Neural cell (in vitro differentiated cells): ENCODE results near the gene ERC2. TPM values are rescaled to one million over a fixed set of nuclear protein-coding genes. Genes with fewer than 3 reads are reported as not detected.

Experiments used
- H2AFZ ChIP-seq: fragments of 200-600, 300-800 bp; sonication (generic), shearing (Covaris generic); 2 replicates; pipeline ENCODE4 v1.6.0; 2014; ENCODE audit warnings: low read depth, mild to moderate bottlenecking, antibody characterized with exemption, low read length, moderate library complexity
- H3F3A ChIP-seq: fragments of 200-600 bp; shearing (Covaris generic); 2 replicates; pipeline ENCODE4 v1.6.1; 2016; ENCODE audit warnings: mild to moderate bottlenecking, moderate library complexity, mixed read lengths, antibody characterized with exemption, low read length; ENCODE audit not compliant: insufficient read depth, poor library complexity, severe bottlenecking
- H3K27ac ChIP-seq: fragments of 200-600, 300-800 bp; sonication (generic), shearing (Covaris generic); 2 replicates; pipeline ENCODE4 v1.5.1; 2014; ENCODE audit warnings: mild to moderate bottlenecking, low read length, moderate library complexity
- H3K27me3 ChIP-seq: fragments of 300-800, 200-600 bp; sonication (generic), shearing (Covaris generic); 2 replicates; pipeline ENCODE4 v1.6.0; 2014; ENCODE audit warnings: mild to moderate bottlenecking, low read depth, low read length, moderate library complexity; ENCODE audit not compliant: insufficient read depth
- H3K36me3 ChIP-seq: fragments of 300-800, 200-600 bp; sonication (generic), shearing (Covaris generic); 2 replicates; pipeline ENCODE4 v1.5.1; 2014; ENCODE audit warnings: mild to moderate bottlenecking, antibody characterized with exemption, low read length, moderate library complexity; ENCODE audit not compliant: insufficient read depth
- H3K4me2 ChIP-seq: fragments of 300-800, 200-600 bp; sonication (generic), shearing (Covaris generic); 2 replicates; pipeline ENCODE4 v1.6.0; 2014; ENCODE audit warnings: mild to moderate bottlenecking, low read length
- H3K4me3 ChIP-seq: fragments of 300-800, 200-600 bp; sonication (generic), shearing (Covaris generic); 2 replicates; pipeline ENCODE4 v1.5.1; 2014; ENCODE audit warnings: mild to moderate bottlenecking, low read length, moderate library complexity
- H3K79me2 ChIP-seq: fragments of 200-600 bp; shearing (Covaris generic); replicated peaks from 2 replicates; pipeline ENCODE4 v1.6.0; 2014; ENCODE audit warnings: mild to moderate bottlenecking, low read length, moderate library complexity; ENCODE audit not compliant: insufficient read depth
- H3K9ac ChIP-seq: fragments of 300-800, 200-600 bp; sonication (generic), shearing (Covaris generic); 2 replicates; pipeline ENCODE4 v1.6.1; 2016; ENCODE audit warnings: mild to moderate bottlenecking, low read length, mixed read lengths
- H3K9me2 ChIP-seq: fragments of 200-600 bp; shearing (Covaris generic); 2 replicates; pipeline ENCODE4 v1.6.1; 2016; ENCODE audit warnings: mild to moderate bottlenecking, low read length, mixed read lengths; ENCODE audit not compliant: insufficient read depth
- H3K9me3 ChIP-seq: fragments of 200-600, 300-800 bp; sonication (generic), shearing (Covaris generic); 2 replicates; pipeline ENCODE4 v1.6.1; 2016; ENCODE audit warnings: mild to moderate bottlenecking, mixed run types, low read length, moderate library complexity, mixed read lengths
- H4K20me1 ChIP-seq: fragments of 200-600 bp; shearing (Covaris generic); 2 replicates; pipeline ENCODE4 v1.6.1; 2016; ENCODE audit warnings: mild to moderate bottlenecking, mixed run types; ENCODE audit not compliant: insufficient read depth
- CTCF ChIP-seq: fragments of 450-650 bp; IDR thresholded peaks from 2 replicates; pipeline ENCODE4 v1.5.1; 2014; ENCODE audit warnings: antibody characterized with exemption, mild to moderate bottlenecking, moderate library complexity; ENCODE audit not compliant: poor library complexity, severe bottlenecking
- EP300 ChIP-seq: fragments of 450-650 bp; conservative IDR thresholded peaks from 2 replicates; pipeline ENCODE4 v1.6.1; 2014; ENCODE audit warnings: antibody characterized with exemption, mild to moderate bottlenecking, moderate library complexity; ENCODE audit not compliant: poor library complexity, severe bottlenecking
- EZH2 ChIP-seq: fragments of 200-600, 300-800 bp; shearing (Covaris generic), sonication (generic); IDR thresholded peaks from 2 replicates; pipeline ENCODE4 v1.6.1; 2014; ENCODE audit warnings: antibody characterized with exemption, low read length, borderline replicate concordance, mild to moderate bottlenecking; ENCODE audit not compliant: insufficient read depth, poor library complexity, severe bottlenecking
- MXI1 ChIP-seq: fragments of 450-650 bp; conservative IDR thresholded peaks from 2 replicates; pipeline ENCODE4 v1.6.1; 2014; ENCODE audit warnings: antibody characterized with exemption, mild to moderate bottlenecking; ENCODE audit not compliant: poor library complexity, severe bottlenecking
- POLR2AphosphoS5 ChIP-seq: IDR thresholded peaks from 2 replicates; pipeline ENCODE4 v1.6.1; 2012
- RAD21 ChIP-seq: fragments of 450-650 bp; conservative IDR thresholded peaks from 2 replicates; pipeline ENCODE4 v1.6.1; 2014; ENCODE audit warnings: antibody characterized with exemption, mild to moderate bottlenecking, moderate library complexity
- REST ChIP-seq: IDR thresholded peaks from 2 replicates; pipeline ENCODE4 v1.6.1; 2012; ENCODE audit warnings: borderline replicate concordance
- SMC3 ChIP-seq: fragments of 450-650 bp; conservative IDR thresholded peaks from 2 replicates; pipeline ENCODE4 v1.6.1; 2014; ENCODE audit warnings: antibody characterized with exemption, mild to moderate bottlenecking, moderate library complexity; ENCODE audit not compliant: poor library complexity
- TAF1 ChIP-seq: IDR thresholded peaks from 2 replicates; pipeline ENCODE4 v1.6.1; 2012; ENCODE audit warnings: low read depth
- polyA plus RNA-seq: library from polyadenylated mRNA; depleted of rRNA; stranded (reverse); fragments of >200 nt; gene quantifications from 2 replicates; pipeline ENCODE4 v1.2.3, GENCODE V29; 2014

Gene ERC2
- polyA plus RNA-seq, 1 donor from 2014 or later, result 60.4 TPM

GRCh38 chr3:55935241-55935640, 533.0 kb downstream of the ERC2 start:
- H3F3A ChIP-seq, result no peaks in the 10 kb centered on the region
- H3K9me2 ChIP-seq, result no peaks in the 10 kb centered on the region
- no peaks in the 10 kb centered on the region for H3K36me3 ChIP-seq
- no peak overlapping the region for H2AFZ ChIP-seq
- H3K9ac ChIP-seq, result no peak overlapping the region
- no peaks in the 10 kb centered on the region for H3K9me3 ChIP-seq
- no peaks in the 10 kb centered on the region for H3K79me2 ChIP-seq
- H3K4me2 ChIP-seq, result no peak overlapping the region
- no peak overlapping the region for H3K4me3 ChIP-seq
- no peak overlapping the region for H3K27ac ChIP-seq
- no peaks in the 10 kb centered on the region for H4K20me1 ChIP-seq
- no peaks in the 10 kb centered on the region for H3K27me3 ChIP-seq
- TF ChIP-seq EZH2 (no peak), POLR2AphosphoS5 (peak; percentile 61)

- no peaks in the 10 kb centered on the region for H3K36me3 ChIP-seq
- H3K27ac ChIP-seq, result no peak overlapping the region
- H3K4me2 ChIP-seq, result no peak overlapping the region
- H3K79me2 ChIP-seq, result no peaks in the 10 kb centered on the region
- H4K20me1 ChIP-seq, result no peaks in the 10 kb centered on the region
- H2AFZ ChIP-seq, result no peak overlapping the region
- no peaks in the 10 kb centered on the region for H3K9me2 ChIP-seq
- no peak overlapping the region for H3K4me3 ChIP-seq
- no peaks in the 10 kb centered on the region for H3K9me3 ChIP-seq
- H3K27me3 ChIP-seq, result no peaks in the 10 kb centered on the region
- H3K9ac ChIP-seq, result no peak overlapping the region
- no peak for TF ChIP-seq POLR2AphosphoS5
- TF ChIP-seq EZH2, result no peak
- no peak for TF ChIP-seq CTCF
- no peak for TF ChIP-seq MXI1
- TF ChIP-seq RAD21, result no peak
- no peak for TF ChIP-seq EP300
- H3F3A ChIP-seq, result no peaks in the 10 kb centered on the region
Measured at GRCh38 chr3:55934771-55935170, 533.5 kb downstream of the ERC2 start.

- no peaks in the 10 kb centered on the region for H3K36me3 ChIP-seq
- no peaks in the 10 kb centered on the region for H3K27me3 ChIP-seq
- H4K20me1 ChIP-seq, result no peaks in the 10 kb centered on the region
- H3K79me2 ChIP-seq, result no peaks in the 10 kb centered on the region
- no peak overlapping the region for H2AFZ ChIP-seq
- no peak overlapping the region for H3K4me2 ChIP-seq
- no peaks in the 10 kb centered on the region for H3K9me3 ChIP-seq
- TF ChIP-seq SMC3 (no peak), POLR2AphosphoS5 (no peak), EZH2 (no peak), RAD21 (no peak), EP300 (no peak), CTCF (no peak), MXI1 (no peak), TAF1 (no peak), REST (no peak)
- no peak overlapping the region for H3K27ac ChIP-seq
- no peak overlapping the region for H3K4me3 ChIP-seq
- H3F3A ChIP-seq, result no peaks in the 10 kb centered on the region
- no peak overlapping the region for H3K9ac ChIP-seq
- no peaks in the 10 kb centered on the region for H3K9me2 ChIP-seq
Measured at GRCh38 chr3:55929154-55929869, 539.0 kb downstream of the ERC2 start.
